Stomach (tissue), 9 donors: ENCODE measurements around the gene WDR82. TPM values are rescaled to one million over a fixed set of nuclear protein-coding genes. Genes with fewer than 3 reads are reported as not detected.

ENCODE experiments used
- DNase-seq, 2 donors: peaks; one replicate each; pipeline versions ENCODE4 v3.0.0 to v3.0.0-alpha.2; 2013 to 2019
- H3K27ac ChIP-seq, 5 donors: fragments of 200-600 bp in 4 of 5; sonication (generic) in 4 of 5; one replicate each; pipeline ENCODE4 v1.5.1; 2013 to 2019; ENCODE audit warnings: mild to moderate bottlenecking in 1 of 5, moderate library complexity in 1 of 5
- H3K27me3 ChIP-seq, 3 donors: fragments of 200-600 bp; sonication (generic); one replicate each; pipeline ENCODE4 v1.5.1; 2017 to 2019; ENCODE audit warnings: mixed run types in 1 of 3
- H3K36me3 ChIP-seq, 4 donors: fragments of 200-600 bp; sonication (generic); 1 replicate in 3 of 4; 2 replicates in 1 of 4; pipeline ENCODE4 v1.5.1; 2016 to 2019
- H3K4me1 ChIP-seq, 4 donors: fragments of 200-600 bp; sonication (generic); one replicate each; pipeline ENCODE4 v1.5.1; 2016 to 2019
- H3K4me3 ChIP-seq, 4 donors: fragments of 200-600 bp; sonication (generic) in 3 of 4; one replicate each; pipeline ENCODE4 v1.5.1; 2016 to 2019; ENCODE audit warnings: mild to moderate bottlenecking in 1 of 4
- H3K9me3 ChIP-seq, 4 donors: fragments of 200-600 bp; sonication (generic); one replicate each; pipeline ENCODE4 v1.5.1; 2016 to 2019
- EP300 ChIP-seq: sonication (generic); formaldehyde crosslinking; IDR thresholded peaks from one replicate; pipeline ENCODE4 v1.6.1; 2017; ENCODE audit warnings: antibody characterized with exemption
- POLR2A ChIP-seq, 4 donors: fragments of 450-650 bp; IDR thresholded peaks; one replicate each; pipeline ENCODE4 v1.6.1; 2016; ENCODE audit warnings: antibody characterized with exemption in 4 of 4, control low read depth in 2 of 4, mild to moderate bottlenecking in 1 of 4, moderate library complexity in 1 of 4
- POLR2AphosphoS5 ChIP-seq, 3 donors: sonication (generic); formaldehyde crosslinking; IDR thresholded peaks; one replicate each; pipeline ENCODE4 v1.6.1; 2016; ENCODE audit warnings: antibody characterized with exemption in 3 of 3
- WGBS, 5 donors: extraction: QIAGEN DNeasy Blood & Tissue Kit in 3 of 5; methylation state at CpG; one replicate each; pipeline versions ENCODE4 v1.1.5 to v1.1.7; 2013 to 2018; 5-methylcytosine and 5-hydroxymethylcytosine counted together
- intact Hi-C: fragments of 100-400 bp; cut with DNase I; formaldehyde crosslinking; loops from one replicate; pipeline ENCODE4 v1.15.1; 2023; ENCODE audit warnings: low total_unique reads
- polyA plus RNA-seq, 3 donors: library from polyadenylated mRNA; stranded (reverse); fragments of 200-250 nt; gene quantifications; one replicate each; pipeline ENCODE4 v1.2.3, GENCODE V29; 2013
- total RNA-seq, 5 donors: library from RNA; depleted of rRNA; stranded (reverse); fragments of >200 nt; gene quantifications; one replicate each; pipeline versions ENCODE4 v1.1.0 to v1.2.3, GENCODE V29; 2014 to 2016
- TF ChIP-seq, protein P1 (sequence below), 7 experiments: fragments of 450-650 bp in 4 of 7; fragments of 200-600 bp in 3 of 7; sonication (generic) in 3 of 7; IDR thresholded peaks; one replicate each; pipeline ENCODE4 v1.5.1; 2016 to 2019; ENCODE audit warnings: antibody characterized with exemption in 7 of 7, control low read depth in 2 of 7, mild to moderate bottlenecking in 1 of 7
- donor health status: healthy with polysubstance abuse.
- donor health status: Bipolar disorder and iron deficiency.
- donor health status: healthy.

Gene WDR82
- total and polyA plus RNA-seq, 8 donors, result 8.2 to 64.8 (median 29.2) TPM

DNA sequence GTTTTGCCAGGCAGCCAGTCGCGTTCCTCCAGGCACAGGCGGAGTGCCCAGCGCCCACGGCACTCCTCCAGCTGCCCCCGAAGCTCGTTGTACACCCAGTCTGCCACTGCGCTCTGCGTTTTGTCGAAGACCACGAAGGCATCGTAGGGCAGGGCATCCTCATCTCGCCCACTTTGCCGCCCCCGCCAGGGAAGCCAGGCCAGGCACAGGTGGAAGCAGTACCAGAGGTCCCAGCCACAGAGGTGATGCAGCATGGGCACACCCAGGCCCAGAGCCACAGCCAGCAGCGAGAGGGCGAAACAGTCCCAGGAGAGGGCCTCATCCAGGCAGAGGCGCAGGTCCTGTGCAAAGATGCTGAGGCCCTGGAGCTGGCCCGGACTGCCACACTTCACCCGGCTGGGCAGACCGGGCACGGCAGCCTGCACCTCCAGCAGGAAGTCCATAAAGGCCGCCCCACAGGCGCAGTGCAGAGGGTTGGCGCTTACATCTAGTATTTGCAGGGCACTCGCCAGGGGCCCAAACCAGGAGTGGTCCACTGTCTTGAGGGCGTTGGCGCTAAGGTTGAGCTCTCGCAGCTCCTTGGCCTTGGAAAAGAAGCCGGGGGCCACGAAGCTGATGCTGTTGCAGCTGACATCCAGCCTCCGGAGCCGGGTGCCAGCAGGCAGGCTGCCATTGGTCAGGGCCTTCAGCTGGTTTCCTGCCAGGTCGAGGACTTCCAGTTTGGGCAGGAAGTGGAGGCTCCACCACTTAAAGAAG, 56.7 kb downstream of the WDR82 start:
- peak overlapping the region in 1 of 5 donors; percentile 32 for H3K27ac ChIP-seq
- TF ChIP-seq, protein P1, sequence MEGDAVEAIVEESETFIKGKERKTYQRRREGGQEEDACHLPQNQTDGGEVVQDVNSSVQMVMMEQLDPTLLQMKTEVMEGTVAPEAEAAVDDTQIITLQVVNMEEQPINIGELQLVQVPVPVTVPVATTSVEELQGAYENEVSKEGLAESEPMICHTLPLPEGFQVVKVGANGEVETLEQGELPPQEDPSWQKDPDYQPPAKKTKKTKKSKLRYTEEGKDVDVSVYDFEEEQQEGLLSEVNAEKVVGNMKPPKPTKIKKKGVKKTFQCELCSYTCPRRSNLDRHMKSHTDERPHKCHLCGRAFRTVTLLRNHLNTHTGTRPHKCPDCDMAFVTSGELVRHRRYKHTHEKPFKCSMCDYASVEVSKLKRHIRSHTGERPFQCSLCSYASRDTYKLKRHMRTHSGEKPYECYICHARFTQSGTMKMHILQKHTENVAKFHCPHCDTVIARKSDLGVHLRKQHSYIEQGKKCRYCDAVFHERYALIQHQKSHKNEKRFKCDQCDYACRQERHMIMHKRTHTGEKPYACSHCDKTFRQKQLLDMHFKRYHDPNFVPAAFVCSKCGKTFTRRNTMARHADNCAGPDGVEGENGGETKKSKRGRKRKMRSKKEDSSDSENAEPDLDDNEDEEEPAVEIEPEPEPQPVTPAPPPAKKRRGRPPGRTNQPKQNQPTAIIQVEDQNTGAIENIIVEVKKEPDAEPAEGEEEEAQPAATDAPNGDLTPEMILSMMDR (IDR thresholded peaks at IDR 0.05), result no peak
- TF ChIP-seq EP300 (no peak), POLR2AphosphoS5 (IDR thresholded peaks at IDR 0.05) (no peak), POLR2A (IDR thresholded peaks at IDR 0.05) (no peak)

DNA sequence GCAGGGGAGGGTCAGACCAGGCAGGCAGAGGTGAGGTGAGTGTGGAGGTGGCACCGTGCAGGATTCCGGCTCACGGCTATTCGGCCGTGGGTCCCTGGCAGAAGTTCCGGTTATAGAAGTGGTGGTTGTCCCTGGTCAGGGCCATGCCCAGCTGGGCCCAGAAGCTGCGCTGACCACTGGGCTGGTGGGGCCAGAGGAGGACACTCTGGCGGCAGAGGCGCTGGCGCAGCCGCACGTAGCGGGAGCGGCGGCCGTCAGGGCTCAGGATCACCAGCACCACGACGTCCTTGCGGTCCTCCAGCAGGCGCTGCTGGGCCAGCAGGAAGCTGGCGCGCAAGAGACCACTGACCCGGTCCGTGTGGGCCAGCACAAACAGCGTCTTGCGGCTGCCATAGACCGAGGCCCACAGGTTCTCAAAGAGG, 57.3 kb downstream of the WDR82 start:
- peaks cover 41 to 66% (median 51%) of the 10 kb centered on the region in 4 donors for H3K4me1 ChIP-seq

More for the DNA sequence above, 56.7 kb downstream of the WDR82 start:
- no peaks in the 10 kb centered on the region for H3K9me3 ChIP-seq
- no peak for DNase-seq
- 81 to 86% (median 85%) methylated on average over 16 to 34 of the region's 34 CpGs for WGBS, 5 donors
- H3K4me1 ChIP-seq, result peaks cover 35 to 61% (median 46%) of the 10 kb centered on the region in 4 donors
- no peaks in the 10 kb centered on the region for H3K27me3 ChIP-seq
- intact Hi-C loops, result loop anchor here (5.0 kb wide), 1 partner anchor 121 kb away; no protein-coding TSS in a partner anchor
- no peak overlapping the region for H3K4me3 ChIP-seq
- peaks cover 0 to 7% (median 0%) of the 10 kb centered on the region in 4 donors for H3K36me3 ChIP-seq

DNA sequence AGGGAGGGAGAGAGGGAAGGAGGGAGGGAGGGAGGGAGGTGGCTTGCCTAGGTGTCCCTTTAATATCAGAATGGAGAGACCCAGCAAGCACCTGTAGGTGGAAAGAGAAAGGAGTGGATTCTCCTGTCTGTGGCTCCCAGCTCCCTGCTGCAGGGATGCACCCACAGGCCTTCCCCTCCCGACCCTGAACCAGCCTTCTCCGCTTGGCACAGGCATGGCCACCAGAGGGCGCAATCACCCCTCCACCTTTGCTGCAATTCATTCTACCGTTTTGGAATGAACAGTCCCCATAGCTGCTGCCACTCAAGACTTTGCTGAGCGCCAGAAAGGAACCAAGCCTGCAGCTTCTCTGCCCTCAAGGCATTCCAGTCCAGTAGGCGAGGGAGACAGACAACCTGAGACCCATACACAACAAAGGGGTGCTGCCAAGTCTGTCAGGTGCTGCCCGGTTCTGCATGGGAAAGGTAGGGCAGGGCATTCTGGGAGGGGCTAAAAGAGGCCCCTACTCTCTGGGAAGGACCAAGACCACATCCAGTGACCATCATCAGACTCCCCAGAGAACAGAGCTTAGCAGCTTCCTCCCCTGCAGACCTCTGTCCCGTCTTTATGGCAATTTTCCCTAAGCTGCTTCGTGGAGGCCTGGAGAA, 57.9 kb downstream of the WDR82 start:
- Histone ChIP-seq H3K4me1 (peaks cover 45 to 70% (median 56%) of the 10 kb centered on the region in 4 donors), H3K36me3 (peaks cover 2 to 13% (median 3%) of the 10 kb centered on the region in 4 donors), H3K27me3 (no peaks in the 10 kb centered on the region), H3K9me3 (no peaks in the 10 kb centered on the region), H3K4me3 (no peak overlapping the region), H3K27ac (peak overlapping the region in 1 of 5 donors; percentile 85)
- intact Hi-C loops, result loop anchor here (5.0 kb wide), 1 partner anchor 122 kb away; no protein-coding TSS in a partner anchor
- TF ChIP-seq POLR2AphosphoS5 (IDR thresholded peaks at IDR 0.05) (peak in 2 of 3 donors; percentile 30 to 50), EP300 (no peak)
- TF ChIP-seq, protein P1 (IDR thresholded peaks at IDR 0.05), result peak in 5 of 7 experiments; percentile 68 to 93 (median 87)
- peak; percentile 87 to 93 for DNase-seq
- WGBS, 5 donors, result 15 to 30% (median 29%) methylated on average over 7 to 9 of the region's 9 CpGs

More for the DNA sequence above, 57.3 kb downstream of the WDR82 start:
- no peak overlapping the region for H3K27ac ChIP-seq
- peaks cover 0 to 7% (median 0%) of the 10 kb centered on the region in 4 donors for H3K36me3 ChIP-seq
- WGBS, 5 donors, result 92 to 99% (median 92%) methylated on average over 6 to 27 of the region's 27 CpGs
- no peak overlapping the region for H3K4me3 ChIP-seq
- H3K9me3 ChIP-seq, result no peaks in the 10 kb centered on the region
- TF ChIP-seq EP300 (no peak), POLR2AphosphoS5 (IDR thresholded peaks at IDR 0.05) (no peak), POLR2A (IDR thresholded peaks at IDR 0.05) (no peak)
- TF ChIP-seq, protein P1 (IDR thresholded peaks at IDR 0.05), result no peak
- DNase-seq, result no peak
- intact Hi-C loops, result loop anchor here (5.0 kb wide), 1 partner anchor 121 kb away; no protein-coding TSS in a partner anchor
- no peaks in the 10 kb centered on the region for H3K27me3 ChIP-seq

DNA sequence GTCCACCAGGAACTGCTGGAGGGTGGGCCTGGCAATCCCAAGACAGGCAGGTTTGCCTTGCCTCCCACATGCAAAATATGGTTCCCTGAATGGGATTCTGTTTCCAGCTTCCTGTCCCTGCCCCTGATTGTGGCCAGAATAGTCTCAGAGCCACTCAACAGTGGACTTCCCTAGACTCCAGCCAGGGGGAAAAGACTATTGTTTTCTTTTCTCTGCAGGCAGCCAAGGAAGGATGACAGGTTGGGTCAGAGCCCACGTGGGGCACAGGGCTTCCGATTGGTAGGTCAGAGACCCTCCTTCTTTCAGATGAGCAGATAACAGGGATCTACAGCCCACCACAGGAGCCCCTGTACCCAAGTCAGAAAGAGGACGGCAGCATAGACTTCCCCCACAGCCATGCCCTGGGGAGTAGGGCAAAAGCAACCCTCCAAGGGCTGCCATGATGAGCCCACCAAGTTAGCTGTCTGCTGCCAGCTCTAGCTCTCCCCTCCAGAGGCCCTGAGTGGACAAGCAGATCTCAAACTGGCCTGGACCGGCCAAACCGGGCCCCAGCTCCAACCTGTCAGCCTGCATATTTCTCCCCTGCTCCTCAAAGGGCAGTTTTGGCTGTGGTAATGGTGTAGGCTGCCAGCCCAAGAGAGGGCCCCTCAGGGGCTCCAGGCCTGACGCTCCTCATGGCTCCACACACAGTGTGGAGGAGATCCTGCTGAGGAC, 59.4 kb downstream of the WDR82 start:
- 25 to 56% (median 37%) methylated on average over 3 to 6 of the region's 6 CpGs for WGBS, 5 donors
- no peak for TF ChIP-seq POLR2AphosphoS5 (IDR thresholded peaks at IDR 0.05)
- TF ChIP-seq, protein P1 (IDR thresholded peaks at IDR 0.05), result no peak
- no peak for TF ChIP-seq EP300
- no peak for TF ChIP-seq POLR2A (IDR thresholded peaks at IDR 0.05)
- Histone ChIP-seq H3K36me3 (peaks cover 17 to 27% (median 17%) of the 10 kb centered on the region in 4 donors), H3K27me3 (no peaks in the 10 kb centered on the region), H3K9me3 (no peaks in the 10 kb centered on the region), H3K27ac (peak overlapping the region; percentile 81 to 94 (median 85)), H3K4me1 (peaks cover 45 to 73% (median 56%) of the 10 kb centered on the region in 4 donors), H3K4me3 (no peak overlapping the region)
- intact Hi-C loops, result no loop called here
- DNase-seq, result peak; percentile 71 to 79
